A549 (cell line): Measurements from ENCODE around the gene DSC1. TPM values are rescaled to one million over a fixed set of nuclear protein-coding genes. Genes with fewer than 3 reads are reported as not detected.

ENCODE experiments used
- ATAC-seq, 2 experiments: fragments of 200-7000 bp in 1 of 2; fragments of >200 bp in 1 of 2; cut with Nextera tagmentation in 1 of 2; cut with Tn5 transposase in 1 of 2; 3 replicates each; pipeline versions ENCODE4 v1.8.0 to v1.9.1; 2018 to 2020; ENCODE audit warnings: mild to moderate bottlenecking in 1 of 2, moderate library complexity in 1 of 2
- CTCF ChIA-PET: fragments of 300-600 bp; sonication (Branson Sonifier 250); formaldehyde crosslinking; extraction: SDS; loops from one replicate; lab custom pipeline; 2021; ENCODE audit warnings: antibody characterized with exemption, inconsistent platforms; lab: Yijun Ruan, JAX
- POLR2A ChIA-PET: fragments of 350-600 bp; formaldehyde crosslinking; extraction: SDS; loops from one replicate; lab custom pipeline; 2021; ENCODE audit warnings: antibody characterized with exemption, inconsistent platforms; lab: Yijun Ruan, JAX
- DNase-seq, 2 experiments: peaks; one replicate each; pipeline versions ENCODE4 v3.0.0 to v3.0.0-alpha.2; 2011 to 2016; ENCODE audit warnings: low read depth in 1 of 2, low spot score in 1 of 2
- FAIRE-seq: peaks from 2 replicates; lab custom pipeline; 2011; peaks lifted over from hg19 to GRCh38; lab: Jason Lieb, UNC
- H3K27ac ChIP-seq, 2 experiments: fragments of >200 bp; sonication (Bioruptor Twin); formaldehyde crosslinking; 3 replicates each; pipeline ENCODE4 v1.5.1; 2016 to 2017
- H3K4me1 ChIP-seq: fragments of >200 bp; sonication (Bioruptor Twin); formaldehyde crosslinking; 3 replicates; pipeline ENCODE4 v1.6.1; 2016
- H3K4me2 ChIP-seq: fragments of >200 bp; sonication (Bioruptor Twin); formaldehyde crosslinking; 3 replicates; pipeline ENCODE4 v1.6.1; 2016
- H3K4me3 ChIP-seq: fragments of >200 bp; sonication (Bioruptor Twin); formaldehyde crosslinking; 3 replicates; pipeline ENCODE4 v1.5.1; 2016
- H3K9me3 ChIP-seq: fragments of >200 bp; sonication (Bioruptor Twin); formaldehyde crosslinking; 3 replicates; pipeline ENCODE4 v1.6.1; 2016
- ATOH8 ChIP-seq: fragments of 250-450 bp; sonication (Bioruptor Pico); IDR thresholded peaks from 2 replicates; pipeline ENCODE4 v1.5.0; 2020; ENCODE audit warnings: low read depth, mild to moderate bottlenecking, moderate library complexity
- CBX2 ChIP-seq: fragments of 200-600 bp; sonication (generic); IDR thresholded peaks from 2 replicates; pipeline ENCODE4 v1.6.1; 2016; ENCODE audit warnings: low read depth, mild to moderate bottlenecking, borderline replicate concordance
- CBX8 ChIP-seq: fragments of 200-600 bp; sonication (generic); IDR thresholded peaks from 2 replicates; pipeline ENCODE4 v1.6.1; 2016
- CTCF ChIP-seq: fragments of >200 bp; sonication (Bioruptor Twin); formaldehyde crosslinking; IDR thresholded peaks from 3 replicates; pipeline ENCODE4 v1.5.1; 2016
- E2F6 ChIP-seq: IDR thresholded peaks from 2 replicates; pipeline ENCODE4 v1.6.1; 2012; ENCODE audit warnings: low read depth, borderline replicate concordance
- EHF ChIP-seq: fragments of 250-450 bp; sonication (Bioruptor Pico); IDR thresholded peaks from 2 replicates; pipeline ENCODE4 v1.5.0; 2020; ENCODE audit warnings: mild to moderate bottlenecking
- EHMT2 ChIP-seq: fragments of 200-600 bp; sonication (generic); IDR thresholded peaks from 2 replicates; pipeline ENCODE4 v1.6.1; 2016; ENCODE audit warnings: antibody characterized with exemption, low read depth, mild to moderate bottlenecking, moderate library complexity
- EP300 ChIP-seq, 2 experiments: fragments of >200 bp; sonication (Bioruptor Twin); formaldehyde crosslinking; IDR thresholded peaks; 2 replicates in 1 of 2; 3 replicates in 1 of 2; pipeline ENCODE4 v1.6.1; 2016 to 2017
- ESRRA ChIP-seq: fragments of 150-350 bp; IDR thresholded peaks from 2 replicates; pipeline ENCODE4 v1.6.1; 2014; ENCODE audit warnings: mild to moderate bottlenecking, low read length, borderline replicate concordance
- HEYL ChIP-seq: fragments of 250-450 bp; sonication (Bioruptor Pico); IDR thresholded peaks from 2 replicates; pipeline ENCODE4 v1.8.0; 2021; ENCODE audit warnings: mild to moderate bottlenecking, moderate library complexity
- HOXA7 ChIP-seq: fragments of 250-450 bp; sonication (Bioruptor Pico); IDR thresholded peaks from 2 replicates; pipeline ENCODE4 v1.5.0; 2020; ENCODE audit warnings: mild to moderate bottlenecking, moderate library complexity
- HOXB5 ChIP-seq: fragments of 250-450 bp; sonication (Bioruptor Pico); IDR thresholded peaks from 2 replicates; pipeline ENCODE4 v1.5.0; 2020; ENCODE audit warnings: mild to moderate bottlenecking, moderate library complexity
- JUNB ChIP-seq: fragments of >200 bp; sonication (Bioruptor Twin); formaldehyde crosslinking; IDR thresholded peaks from 2 replicates; pipeline ENCODE4 v1.6.1; 2016
- NFE2L2 ChIP-seq: fragments of 150-350 bp; conservative IDR thresholded peaks from 2 replicates; pipeline ENCODE4 v1.6.1; 2014; ENCODE audit warnings: low read length
- PBX3 ChIP-seq: IDR thresholded peaks from 2 replicates; pipeline ENCODE4 v1.6.1; 2012
- POLR2A ChIP-seq: IDR thresholded peaks from 2 replicates; pipeline ENCODE4 v1.6.1; 2012; ENCODE audit warnings: mild to moderate bottlenecking, low read length
- RAD21 ChIP-seq, 2 experiments: fragments of >200 bp in 1 of 2; sonication (Bioruptor Twin) in 1 of 2; formaldehyde crosslinking in 1 of 2; IDR thresholded peaks in 1 of 2; conservative IDR thresholded peaks in 1 of 2; 2 replicates in 1 of 2; 3 replicates in 1 of 2; pipeline ENCODE4 v1.6.1; 2012 to 2018; ENCODE audit warnings: inconsistent platforms in 1 of 2
- RARB ChIP-seq: fragments of 250-450 bp; sonication (Bioruptor Pico); IDR thresholded peaks from 2 replicates; pipeline ENCODE4 v1.8.0; 2021; ENCODE audit warnings: mild to moderate bottlenecking, moderate library complexity
- RNF2 ChIP-seq: fragments of 200-600 bp; sonication (generic); IDR thresholded peaks from 2 replicates; pipeline ENCODE4 v1.6.1; 2016; ENCODE audit warnings: low read depth, mild to moderate bottlenecking, antibody characterized with exemption, moderate library complexity, borderline replicate concordance
- SREBF2 ChIP-seq: fragments of 450-650 bp; IDR thresholded peaks from 2 replicates; pipeline ENCODE4 v1.6.1; 2014; ENCODE audit warnings: mild to moderate bottlenecking, moderate library complexity
- TP53 ChIP-seq: fragments of 250-450 bp; sonication (Bioruptor Pico); IDR thresholded peaks from 2 replicates; pipeline ENCODE4 v1.5.0; 2021; ENCODE audit warnings: mild to moderate bottlenecking, moderate library complexity
- USF2 ChIP-seq: fragments of 450-650 bp; IDR thresholded peaks from 2 replicates; pipeline ENCODE4 v1.6.1; 2014; ENCODE audit warnings: antibody characterized with exemption
- WGBS: methylation state at CpG from one replicate; pipeline ENCODE4 v1.1.6; 2017; ENCODE audit errors: missing lambda C conversion rate; 5-methylcytosine and 5-hydroxymethylcytosine counted together
- polyA plus RNA-seq, 4 experiments: library from polyadenylated mRNA; depleted of rRNA in 3 of 4; stranded (reverse); fragments of >200 nt; fragmentation: RNase III in 1 of 4; extraction: RNeasy Plus Mini Kit Qiagen cat#74134 plus additional on column Dnase treatment in 1 of 4; gene quantifications; 2 replicates in 3 of 4; 3 replicates in 1 of 4; pipeline ENCODE4 v1.2.3, GENCODE V29; 2011 to 2017
- TF ChIP-seq, protein P1 (sequence below): fragments of 250-450 bp; sonication (Bioruptor Pico); IDR thresholded peaks from 2 replicates; pipeline ENCODE4 v1.5.0; 2021; ENCODE audit warnings: mild to moderate bottlenecking, moderate library complexity, borderline replicate concordance

The DSC1 gene
- polyA plus RNA-seq, 2 of the 4 experiments (the other 2 are of a cell fraction), result not detected

- 69% methylated on average over 4 of the region's 4 CpGs for whole genome bisulfite sequencing
Measured at GRCh38 chr18:31155498-31155897, 7.2 kb downstream of the DSC1 start.

DNA sequence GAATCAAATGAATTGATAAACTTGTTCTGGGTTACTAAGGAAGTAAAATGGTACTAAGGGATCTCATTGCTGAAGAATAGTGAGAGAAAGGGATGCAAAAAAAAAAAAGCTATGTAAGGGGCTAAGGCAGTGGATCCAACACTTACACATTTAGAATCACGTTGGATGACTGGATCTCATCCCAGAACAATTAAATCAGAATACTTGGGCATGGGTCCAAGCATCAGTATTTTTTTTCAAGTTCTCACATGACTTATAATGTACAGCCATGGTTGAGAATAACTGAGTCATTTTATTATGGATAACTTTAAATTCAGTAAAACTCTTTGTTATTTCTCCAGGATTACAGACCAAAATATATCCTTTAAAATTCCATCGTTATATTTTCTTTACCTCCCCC lies 8.5 kb downstream of the DSC1 start:
- no peak for FAIRE-seq
- Histone ChIP-seq H3K4me1 (no peaks in the 10 kb centered on the region), H3K4me2 (no peak overlapping the region), H3K4me3 (no peak overlapping the region), H3K9me3 (no peaks in the 10 kb centered on the region), H3K27ac (no peak overlapping the region)
- ChIA-PET POLR2A (no interaction called here), CTCF (no interaction called here)
- TF ChIP-seq EP300 (IDR thresholded peaks at IDR 0.05) (no peak), CTCF (no peak), SREBF2 (no peak), E2F6 (no peak), EHF (CRISPR knock-in tag) (no peak), HEYL (no peak), ATOH8 (CRISPR knock-in tag) (no peak), HOXA7 (CRISPR knock-in tag) (no peak), POLR2A (no peak), USF2 (no peak), RNF2 (no peak), RAD21 (conservative IDR thresholded peaks at IDR 0.05 in 1 of 2, IDR thresholded peaks at IDR 0.05 in 1 of 2) (no peak), PBX3 (no peak), NFE2L2 (no peak)
- ATAC-seq, result no peak
- WGBS, result 55% methylated on average over 2 of the region's 2 CpGs
- no peak for DNase-seq

More at GRCh38 chr18:31155498-31155897, 7.2 kb downstream of the DSC1 start:
- FAIRE-seq, result no peak
- no peak overlapping the region for H3K27ac ChIP-seq
- CTCF ChIA-PET, result no interaction called here
- no peak for DNase-seq
- H3K9me3 ChIP-seq, result no peaks in the 10 kb centered on the region
- H3K4me1 ChIP-seq, result no peaks in the 10 kb centered on the region
- no peak for ATAC-seq
- TF ChIP-seq ESRRA (no peak), E2F6 (no peak), RARB (no peak), PBX3 (no peak), CBX2 (no peak), HOXB5 (no peak), EHMT2 (no peak), HEYL (no peak), CBX8 (no peak), TP53 (no peak), JUNB (no peak)
- TF ChIP-seq, protein P1, sequence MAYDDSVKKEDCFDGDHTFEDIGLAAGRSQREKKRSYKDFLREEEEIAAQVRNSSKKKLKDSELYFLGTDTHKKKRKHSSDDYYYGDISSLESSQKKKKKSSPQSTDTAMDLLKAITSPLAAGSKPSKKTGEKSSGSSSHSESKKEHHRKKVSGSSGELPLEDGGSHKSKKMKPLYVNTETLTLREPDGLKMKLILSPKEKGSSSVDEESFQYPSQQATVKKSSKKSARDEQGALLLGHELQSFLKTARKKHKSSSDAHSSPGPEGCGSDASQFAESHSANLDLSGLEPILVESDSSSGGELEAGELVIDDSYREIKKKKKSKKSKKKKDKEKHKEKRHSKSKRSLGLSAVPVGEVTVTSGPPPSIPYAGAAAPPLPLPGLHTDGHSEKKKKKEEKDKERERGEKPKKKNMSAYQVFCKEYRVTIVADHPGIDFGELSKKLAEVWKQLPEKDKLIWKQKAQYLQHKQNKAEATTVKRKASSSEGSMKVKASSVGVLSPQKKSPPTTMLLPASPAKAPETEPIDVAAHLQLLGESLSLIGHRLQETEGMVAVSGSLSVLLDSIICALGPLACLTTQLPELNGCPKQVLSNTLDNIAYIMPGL (CRISPR knock-in tag), result no peak
- TF ChIP-seq, all 56 proteins: peak for 0
- POLR2A ChIA-PET, result no interaction called here
- Histone ChIP-seq H3K4me2 (no peak overlapping the region), H3K4me3 (no peak overlapping the region)
